Activated CD8-positive, alpha-beta memory T cell treated with anti-CD3 and anti-CD28 coated beads, Interleukin-2, amount 50 U/mL, for 48 hours (primary cell): ENCODE results near the gene NCS1.
A peak's percentile ranks its signal among the peaks of the same experiment; 100 is the strongest.

ENCODE experiments used
- DNase-seq: peaks from one replicate; pipeline ENCODE4 v3.0.0-alpha.2; 2020

The NCS1 gene

DNA sequence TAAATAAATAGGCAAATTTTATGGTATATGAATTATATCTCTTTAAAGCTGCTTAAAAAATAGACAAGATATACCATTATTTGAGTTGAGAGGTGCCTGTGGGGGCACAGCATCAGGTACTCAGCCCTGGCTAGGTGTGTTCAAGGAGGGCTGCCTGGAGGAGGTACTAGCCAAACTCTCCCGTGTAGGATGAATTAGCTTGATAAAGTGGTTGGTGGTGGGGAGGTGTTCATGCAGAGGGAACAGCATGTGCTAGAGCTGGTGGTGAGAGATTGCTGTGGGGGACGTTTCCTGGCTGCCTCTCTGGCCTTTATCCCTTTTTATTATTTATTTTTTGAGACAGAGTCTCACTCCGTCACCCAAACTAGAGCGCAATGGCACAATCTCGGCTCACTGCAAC, 23.2 kb upstream of the NCS1 start:
- DNase-seq, result no peak

GRCh38 chr9:130149654-130150286, 22.4 kb upstream of the NCS1 start:
- DNase-seq, result no peak

- no peak for DNase-seq
These were observed 21.3 kb upstream of the NCS1 start for GRCh38 chr9:130150779-130151382.

DNA sequence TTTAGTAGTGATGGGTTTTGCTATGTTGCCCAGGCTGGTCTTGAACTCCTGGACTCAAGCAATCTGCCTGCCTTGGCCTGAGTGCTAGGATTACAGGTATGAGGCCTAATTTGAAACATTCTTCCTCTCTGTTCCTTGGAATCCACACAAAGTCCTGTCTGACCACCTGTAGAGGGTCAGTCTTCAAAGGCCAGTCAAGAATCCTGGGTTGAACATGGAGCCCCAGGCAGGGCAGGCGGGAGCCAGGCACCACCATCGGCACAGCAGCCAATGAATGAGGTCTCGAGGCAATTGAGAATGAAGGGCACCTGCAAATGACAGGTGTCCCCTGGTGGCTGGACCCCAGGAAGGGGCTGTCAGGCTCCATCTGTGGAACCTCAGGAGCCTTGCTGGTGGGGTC, 17.4 kb upstream of the NCS1 start:
- DNase-seq, result no peak

- DNase-seq, result no peak
These were observed 16.6 kb upstream of the NCS1 start for GRCh38 chr9:130155647-130156046.

DNA sequence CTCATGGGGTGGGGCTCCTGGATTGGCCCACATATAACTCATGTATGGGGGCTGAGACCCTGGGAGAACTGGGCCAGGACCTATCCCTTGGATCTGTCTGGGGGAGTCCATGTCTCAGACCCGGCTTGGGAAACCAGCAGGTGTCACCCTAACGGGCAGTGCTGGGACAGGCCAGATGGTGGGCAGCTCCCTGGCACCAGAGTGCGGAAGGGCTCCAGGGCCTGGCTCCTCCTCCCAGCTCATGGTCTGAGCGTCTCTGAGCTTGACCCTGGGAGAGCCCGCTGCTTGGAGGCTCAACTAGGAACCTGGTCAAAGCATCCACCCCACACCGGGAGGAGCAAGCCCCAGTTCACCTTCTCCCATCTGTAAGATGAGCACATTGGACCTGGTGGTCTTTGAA, 15.5 kb upstream of the NCS1 start:
- DNase-seq, result no peak

GRCh38 chr9:130157079-130157478, 15.1 kb upstream of the NCS1 start:
- DNase-seq, result no peak

DNA sequence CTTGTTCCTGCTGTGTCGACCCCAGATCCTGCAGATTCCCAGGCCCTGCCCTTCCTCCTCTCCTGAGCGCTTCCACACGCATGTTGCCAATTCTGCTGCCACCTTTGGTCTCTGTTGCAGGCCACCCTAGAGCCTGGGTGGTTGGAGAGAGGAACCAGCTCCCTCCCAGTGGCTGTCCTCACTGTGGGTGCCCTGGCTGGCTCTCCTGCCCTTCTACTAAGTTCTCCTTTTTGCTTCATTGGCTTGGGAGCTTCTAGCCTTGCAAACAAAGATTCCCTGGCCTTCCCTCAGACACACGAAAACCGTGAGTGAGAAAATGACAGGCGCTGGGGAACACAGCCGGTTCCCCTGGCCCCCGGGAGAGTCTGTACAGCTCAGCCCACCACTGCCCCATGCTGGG, 14.2 kb upstream of the NCS1 start:
- no peak for DNase-seq

GRCh38 chr9:130159057-130159456, 13.1 kb upstream of the NCS1 start:
- DNase-seq, result no peak

DNA sequence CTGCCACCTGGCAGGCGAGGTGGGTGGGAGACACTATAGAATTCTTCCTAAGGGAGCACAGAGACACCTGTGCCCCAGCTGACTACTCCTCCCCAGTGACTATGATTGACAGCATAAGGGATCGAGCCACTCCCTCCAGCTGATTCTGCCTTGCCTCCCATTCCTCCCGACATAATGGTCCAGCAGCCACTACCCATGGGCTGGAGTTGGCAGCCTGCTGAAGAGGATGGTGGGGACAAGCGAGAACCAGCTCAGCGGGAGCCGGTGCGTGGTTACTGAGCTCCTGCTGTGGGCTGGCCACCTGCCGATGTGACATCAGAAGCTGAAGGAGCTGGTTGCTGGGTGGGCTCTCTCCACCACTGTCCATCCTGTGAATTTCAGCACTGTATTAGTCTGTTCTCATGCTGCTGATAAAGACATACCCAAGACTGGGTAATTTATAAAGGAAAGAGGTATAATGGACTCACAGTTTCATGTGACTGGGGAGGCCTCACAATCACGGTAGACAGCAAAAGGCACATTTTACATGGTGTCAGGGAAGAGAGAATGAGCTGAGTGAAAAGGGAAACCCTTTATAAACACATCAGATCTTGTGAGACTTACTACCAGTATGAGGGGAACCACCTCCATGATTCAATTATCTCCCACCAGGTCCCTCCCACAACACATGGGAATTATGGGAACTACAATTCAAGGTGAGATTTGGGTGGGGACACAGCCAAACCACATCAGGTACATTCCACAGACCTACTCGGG, 12.1 kb upstream of the NCS1 start:
- DNase-seq, result no peak

DNA sequence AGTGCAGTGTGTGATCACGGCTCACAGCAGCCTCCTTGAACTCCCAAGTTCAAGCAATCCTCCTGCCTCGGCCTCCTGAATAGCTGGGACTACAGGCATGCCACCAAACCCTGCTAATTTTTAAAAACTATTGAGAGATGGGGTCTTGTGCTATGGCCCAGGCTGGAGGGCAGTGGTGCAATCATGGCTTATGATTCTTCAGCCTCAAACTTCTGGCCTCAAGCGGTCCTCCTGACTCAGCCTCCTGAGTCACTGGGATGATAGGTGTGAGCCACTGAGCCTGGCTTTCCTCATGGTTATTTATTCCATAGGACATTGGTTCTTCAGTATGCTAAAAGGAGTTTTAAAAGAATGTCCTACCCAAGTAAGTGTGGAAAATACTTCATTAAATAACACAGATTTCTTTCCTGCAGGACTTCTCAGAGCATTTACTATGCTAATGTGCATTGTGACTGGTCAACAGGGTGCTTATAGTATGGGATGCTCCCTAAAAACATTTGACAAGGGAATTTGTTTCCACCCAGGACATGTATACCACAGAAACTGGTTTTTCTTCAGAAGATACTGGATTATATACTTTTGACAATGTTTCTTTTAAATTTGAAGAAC, 11.2 kb upstream of the NCS1 start:
- DNase-seq, result no peak

DNA sequence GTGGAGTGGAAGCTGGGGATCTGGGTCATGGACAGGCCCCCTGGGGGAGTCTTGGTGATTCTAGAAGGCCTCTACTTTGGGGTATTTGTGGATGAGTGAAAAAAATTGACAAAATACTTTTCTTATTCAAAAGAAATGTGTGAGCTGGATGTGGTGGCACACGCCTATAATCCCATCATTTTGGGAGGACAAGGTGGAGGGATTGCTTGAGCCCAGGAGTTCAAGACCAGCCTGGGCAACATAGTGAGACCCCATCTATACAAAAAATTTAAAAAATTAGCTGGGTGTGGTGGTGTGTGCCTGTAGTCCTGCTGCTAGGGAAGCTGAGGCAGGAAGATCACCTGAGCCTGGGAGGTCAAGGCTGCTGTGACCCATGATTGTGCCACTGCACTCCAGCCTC, 6.6 kb upstream of the NCS1 start:
- no peak for DNase-seq

DNA sequence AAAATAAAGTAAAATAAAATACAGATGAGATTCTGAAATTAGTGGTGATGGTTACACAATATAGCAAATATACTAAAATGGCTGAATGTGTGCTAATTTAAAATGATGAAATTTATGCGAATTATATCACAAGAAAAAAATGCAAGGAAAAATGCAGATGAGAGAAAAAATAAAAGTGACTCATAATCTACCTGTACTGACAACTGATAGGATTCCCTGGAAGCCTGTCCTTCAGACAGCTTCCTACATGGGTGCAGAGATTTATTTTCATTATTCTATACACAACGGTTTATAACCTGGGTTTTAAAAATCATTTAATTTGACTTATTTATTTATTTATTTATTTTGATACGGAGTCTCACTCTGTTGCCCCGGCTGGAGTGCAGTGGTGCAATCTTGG, 5.8 kb upstream of the NCS1 start:
- DNase-seq, result no peak

DNA sequence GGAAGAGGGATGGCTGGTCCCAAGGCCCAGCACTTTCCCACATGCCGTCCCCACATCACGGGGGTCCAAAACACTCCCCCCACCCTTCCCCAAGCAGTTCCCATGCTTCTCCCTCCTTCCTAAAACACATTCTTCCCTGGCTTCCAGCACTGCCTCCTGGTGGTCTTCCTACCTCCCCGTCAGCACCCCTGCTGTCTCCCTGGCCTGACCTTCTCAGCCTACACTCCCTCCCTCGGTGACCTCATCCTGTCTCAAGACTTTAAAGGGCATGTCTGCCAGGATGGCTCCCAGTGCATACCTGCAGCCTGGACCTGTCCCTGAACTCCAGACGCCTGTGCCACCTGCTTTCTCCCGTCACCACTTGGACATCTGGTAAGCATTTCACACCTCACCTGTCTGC, 4.3 kb upstream of the NCS1 start:
- no peak for DNase-seq

DNA sequence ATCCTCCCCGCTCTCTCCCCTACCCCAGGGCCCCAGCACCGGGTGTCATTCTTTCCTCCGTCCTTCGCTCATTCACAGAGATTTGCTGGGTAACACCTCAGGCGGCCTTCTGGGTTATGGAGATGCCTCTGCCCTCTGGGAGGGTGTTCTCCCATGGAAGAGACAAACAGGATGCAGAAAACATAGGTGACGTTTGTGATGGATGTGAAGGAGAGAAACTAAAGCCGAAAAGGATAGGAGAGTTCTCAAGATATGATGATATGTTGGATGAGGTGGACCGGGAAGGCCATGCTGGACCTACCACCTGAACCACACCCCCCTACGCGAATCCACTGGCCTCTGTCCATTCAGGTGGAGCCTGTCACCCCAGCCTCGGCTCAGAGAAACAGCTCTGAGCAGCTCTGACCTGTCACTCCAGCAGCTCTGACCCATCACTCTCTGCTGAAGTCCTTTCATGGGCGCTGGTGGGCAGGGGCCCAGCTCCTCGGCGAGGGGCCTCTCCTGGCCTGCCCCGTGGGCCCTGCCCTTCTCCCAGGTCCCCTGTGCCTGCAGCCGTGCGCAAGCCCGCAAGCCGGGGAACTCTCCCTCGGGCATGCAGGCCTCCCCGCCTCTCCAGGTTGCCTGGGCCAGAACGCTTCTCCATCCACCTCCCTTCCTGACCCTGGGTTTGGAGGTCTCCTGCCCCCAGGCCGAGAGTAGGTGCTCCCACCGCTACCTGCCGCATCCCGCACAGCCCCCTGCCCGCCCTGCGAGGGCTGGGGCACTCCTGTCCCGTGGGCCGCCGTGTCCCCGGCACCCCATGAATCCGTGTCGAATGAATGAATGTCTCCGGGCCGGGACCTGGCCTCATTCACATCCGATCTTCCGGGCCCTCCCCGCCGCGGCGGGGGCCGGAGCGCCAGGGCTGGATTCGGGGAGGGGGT, 717 bp upstream of the NCS1 start:
- no peak for DNase-seq

GRCh38 chr9:130172858-130173665, 858 bp downstream of the NCS1 start:
- peak; percentile 74 for DNase-seq

DNA sequence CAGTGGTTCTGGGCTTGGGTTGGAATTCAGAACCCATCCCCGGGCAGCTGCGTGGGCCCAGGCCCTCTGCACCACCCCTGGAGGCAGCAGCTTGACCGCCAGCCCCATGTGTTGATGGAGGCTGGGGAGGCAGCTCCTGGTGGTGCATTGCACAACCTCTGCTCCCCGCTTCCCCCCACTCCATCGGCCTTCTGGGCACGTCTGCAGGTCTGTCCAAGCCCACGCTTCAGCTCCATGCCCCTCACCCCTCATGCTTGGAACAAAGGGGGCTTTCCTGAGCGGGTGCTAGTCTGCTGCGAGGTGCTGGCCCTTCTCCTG, 1.4 kb downstream of the NCS1 start:
- no peak for DNase-seq

DNA sequence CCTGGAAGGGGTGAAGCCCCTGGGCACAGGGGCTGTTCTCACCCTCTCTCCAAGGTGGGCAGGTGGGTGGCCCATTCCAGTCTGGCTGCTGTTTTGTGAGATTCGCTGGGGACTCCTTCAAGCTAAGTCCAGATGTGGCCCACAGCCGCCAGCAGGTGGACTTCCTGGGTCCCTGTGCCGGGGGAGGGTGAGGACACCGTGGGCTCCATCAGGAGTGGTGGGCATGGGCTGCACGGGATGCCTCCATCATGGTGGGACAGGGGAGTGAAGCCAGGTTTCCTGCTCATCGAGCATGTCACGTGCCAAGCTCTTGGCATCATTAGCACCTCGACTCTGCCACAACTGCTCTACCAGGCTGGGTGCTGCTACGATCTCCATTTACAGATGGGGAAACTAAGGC, 1.8 kb downstream of the NCS1 start:
- DNase-seq, result no peak

- DNase-seq, result no peak
These were observed 2.7 kb downstream of the NCS1 start for GRCh38 chr9:130174920-130175321.

GRCh38 chr9:130175355-130175754, 3.2 kb downstream of the NCS1 start:
- DNase-seq, result no peak

GRCh38 chr9:130176760-130177159, 4.6 kb downstream of the NCS1 start:
- no peak for DNase-seq
